Activated CD8-positive, alpha-beta T cell treated with anti-CD3 and anti-CD28 coated beads for 36 hours (primary cell): ENCODE results near the gene PRKD3. TPM values are rescaled to one million over a fixed set of nuclear protein-coding genes. Genes with fewer than 3 reads are reported as not detected.

Experiments used
- ATAC-seq: fragments of 200-7000 bp; cut with Tn5 transposase; one replicate; pipeline ENCODE4 v1.10.0; 2021; ENCODE audit warnings: mild to moderate bottlenecking, moderate library complexity
- CTCF ChIA-PET: fragments of 350-600 bp; sonication (Branson Sonifier 250); formaldehyde crosslinking; loops from one replicate; lab custom pipeline; 2021; ENCODE audit warnings: antibody characterized with exemption; lab: Charles Lee
- POLR2A ChIA-PET: fragments of 350-600 bp; sonication (Branson Sonifier 250); formaldehyde crosslinking; loops from one replicate; lab custom pipeline; 2021; ENCODE audit warnings: antibody characterized with exemption; lab: Charles Lee
- DNase-seq: peaks from one replicate; pipeline ENCODE4 v3.0.0-alpha.2; 2020
- H3K27ac Mint-ChIP-seq: one replicate; pipeline ENCODE4 v1.8.0; 2021; ENCODE audit warnings: mild to moderate bottlenecking, mixed read lengths
- H3K27me3 Mint-ChIP-seq: one replicate; pipeline ENCODE4 v1.8.0; 2021; ENCODE audit warnings: mixed read lengths
- H3K36me3 Mint-ChIP-seq: one replicate; pipeline ENCODE4 v1.8.0; 2021; ENCODE audit warnings: low read depth, mixed read lengths
- H3K4me1 Mint-ChIP-seq: one replicate; pipeline ENCODE4 v1.8.0; 2021; ENCODE audit warnings: low read depth, mixed read lengths
- H3K4me3 Mint-ChIP-seq: one replicate; pipeline ENCODE4 v1.8.0; 2021; ENCODE audit warnings: mild to moderate bottlenecking, moderate library complexity, mixed read lengths
- H3K9me3 Mint-ChIP-seq: one replicate; pipeline ENCODE4 v1.8.0; 2021; ENCODE audit warnings: mixed read lengths
- intact Hi-C: fragments of 100-400 bp; cut with micrococcal nuclease; formaldehyde crosslinking; loops from one replicate; pipeline ENCODE4 v1.10.0; 2022
- total RNA-seq, 2 experiments: library from RNA; stranded (reverse); gene quantifications; one replicate each; pipeline ENCODE4 v1.2.3, GENCODE V29; 2021
- TF ChIP-seq, protein P1 (sequence below): fragments of 200-600 bp; IDR thresholded peaks from one replicate; pipeline ENCODE4 v1.8.0; 2022; ENCODE audit warnings: antibody characterized with exemption, mild to moderate bottlenecking

The PRKD3 gene
- total RNA-seq, 2 experiments from 2014 or later: 23.8 to 25.6 TPM

DNA sequence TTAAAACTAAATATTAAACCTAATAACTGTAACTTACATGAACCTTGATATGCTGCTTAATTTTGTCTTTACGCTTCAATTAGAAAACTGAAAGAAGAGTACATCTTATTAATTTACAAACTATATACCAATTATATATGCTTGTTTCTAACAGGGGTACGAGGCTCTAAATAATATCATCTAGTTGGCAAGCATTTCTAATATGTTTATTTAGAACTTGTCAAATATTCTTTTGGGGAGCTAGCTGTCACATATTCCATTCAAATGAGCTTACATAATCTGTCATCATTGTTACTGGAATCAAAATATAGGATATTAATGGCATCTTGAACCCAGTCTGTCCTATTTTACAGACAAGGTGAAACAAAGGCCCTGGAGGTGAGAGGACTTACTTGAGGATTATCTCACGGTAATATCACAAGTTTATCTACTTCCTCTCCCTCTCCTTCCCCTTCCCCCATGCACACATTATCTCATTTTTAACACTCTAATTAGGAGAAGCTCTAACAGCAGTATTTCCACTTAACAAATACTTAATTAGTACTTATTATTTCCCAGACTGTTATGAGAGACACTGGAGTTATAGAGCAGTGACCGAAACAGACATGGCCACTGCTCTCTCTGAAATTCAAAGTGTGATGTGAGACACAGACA lies 3.5 kb downstream of the PRKD3 start:
- POLR2A ChIA-PET: interaction anchor here (1.1 kb wide), 1 partner anchor 551 kb away, joined by 3 read pairs; no protein-coding TSS in a partner anchor
- intact Hi-C loops: loop anchor here (1.0 to 5.0 kb wide), 2 partner anchors 44 to 71 kb away; no protein-coding TSS in a partner anchor

DNA sequence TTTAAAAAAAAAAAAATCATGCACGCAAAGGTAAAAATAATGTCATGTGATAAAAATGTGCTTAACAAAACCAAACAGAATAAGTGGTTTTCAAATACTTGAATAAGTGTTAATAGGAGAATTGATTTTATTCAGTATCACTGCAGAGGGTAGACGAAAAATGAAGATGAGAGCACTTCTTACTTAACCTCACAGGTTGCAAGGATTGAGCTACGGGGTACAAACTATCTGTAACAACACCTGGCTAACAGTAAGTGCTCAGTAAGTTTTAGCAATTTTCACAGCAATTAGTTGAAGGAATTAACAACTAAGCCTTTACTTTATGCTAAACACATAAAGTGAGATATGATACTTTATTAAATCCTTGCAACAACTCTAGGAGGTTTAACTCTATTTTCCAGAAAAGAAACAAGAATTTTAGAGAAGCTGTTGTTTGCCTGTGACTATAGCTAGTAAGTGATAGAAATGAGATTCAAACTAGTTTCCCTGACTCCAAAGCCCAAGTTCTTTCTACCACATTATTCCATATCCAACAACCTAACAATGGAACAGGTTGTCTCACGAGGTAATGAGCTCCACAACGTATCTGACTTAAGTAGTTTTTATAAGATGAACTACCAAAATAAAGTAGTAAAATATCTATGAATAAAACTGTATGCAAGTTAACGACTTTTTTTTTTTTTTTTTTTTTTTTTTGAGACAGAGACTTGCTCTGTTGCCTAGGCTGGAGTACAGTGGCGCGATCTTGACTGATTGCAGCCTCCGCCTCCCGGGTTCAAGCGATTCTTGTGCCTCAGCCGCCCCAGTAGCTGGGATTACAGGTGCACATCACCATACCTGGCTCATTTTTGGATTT lies 4.7 kb downstream of the PRKD3 start:
- DNase-seq: no peak
- H3K4me3 Mint-ChIP-seq: no peak overlapping the region
- CTCF ChIA-PET: interaction anchor here (0.8 to 4.1 kb wide), 3 partner anchors 13 to 76 kb away, joined by 3 to 15 read pairs (median 3); no protein-coding TSS in a partner anchor
- TF ChIP-seq, protein P1, sequence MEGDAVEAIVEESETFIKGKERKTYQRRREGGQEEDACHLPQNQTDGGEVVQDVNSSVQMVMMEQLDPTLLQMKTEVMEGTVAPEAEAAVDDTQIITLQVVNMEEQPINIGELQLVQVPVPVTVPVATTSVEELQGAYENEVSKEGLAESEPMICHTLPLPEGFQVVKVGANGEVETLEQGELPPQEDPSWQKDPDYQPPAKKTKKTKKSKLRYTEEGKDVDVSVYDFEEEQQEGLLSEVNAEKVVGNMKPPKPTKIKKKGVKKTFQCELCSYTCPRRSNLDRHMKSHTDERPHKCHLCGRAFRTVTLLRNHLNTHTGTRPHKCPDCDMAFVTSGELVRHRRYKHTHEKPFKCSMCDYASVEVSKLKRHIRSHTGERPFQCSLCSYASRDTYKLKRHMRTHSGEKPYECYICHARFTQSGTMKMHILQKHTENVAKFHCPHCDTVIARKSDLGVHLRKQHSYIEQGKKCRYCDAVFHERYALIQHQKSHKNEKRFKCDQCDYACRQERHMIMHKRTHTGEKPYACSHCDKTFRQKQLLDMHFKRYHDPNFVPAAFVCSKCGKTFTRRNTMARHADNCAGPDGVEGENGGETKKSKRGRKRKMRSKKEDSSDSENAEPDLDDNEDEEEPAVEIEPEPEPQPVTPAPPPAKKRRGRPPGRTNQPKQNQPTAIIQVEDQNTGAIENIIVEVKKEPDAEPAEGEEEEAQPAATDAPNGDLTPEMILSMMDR: no peak
- intact Hi-C loops: loop anchor here (5.0 kb wide), 1 partner anchor 72 kb away; no protein-coding TSS in a partner anchor
- POLR2A ChIA-PET: interaction anchor here (0.6 kb wide), 1 partner anchor 207 kb away, joined by 3 read pairs; no protein-coding TSS in a partner anchor
- H3K4me1 Mint-ChIP-seq: peaks cover 54% of the 10 kb centered on the region
- H3K27me3 Mint-ChIP-seq: no peaks in the 10 kb centered on the region
- no peaks in the 10 kb centered on the region for H3K9me3 Mint-ChIP-seq
- no peak overlapping the region for H3K27ac Mint-ChIP-seq
- ATAC-seq: no peak
- H3K36me3 Mint-ChIP-seq: peaks cover 29% of the 10 kb centered on the region

More for the DNA sequence above, 3.5 kb downstream of the PRKD3 start:
- H3K36me3 Mint-ChIP-seq: peaks cover 22% of the 10 kb centered on the region
- peaks cover 54% of the 10 kb centered on the region for H3K4me1 Mint-ChIP-seq
- CTCF ChIA-PET: interaction anchor here (0.9 to 1.1 kb wide), 2 partner anchors 12 to 20 kb away, joined by 3 to 4 read pairs; no protein-coding TSS in a partner anchor
- H3K9me3 Mint-ChIP-seq: no peaks in the 10 kb centered on the region
- peaks cover 3% of the 10 kb centered on the region for H3K27me3 Mint-ChIP-seq
- H3K27ac Mint-ChIP-seq: no peak overlapping the region
- ATAC-seq (no peak), DNase-seq (no peak)
- no peak overlapping the region for H3K4me3 Mint-ChIP-seq
- TF ChIP-seq, protein P1: no peak

DNA sequence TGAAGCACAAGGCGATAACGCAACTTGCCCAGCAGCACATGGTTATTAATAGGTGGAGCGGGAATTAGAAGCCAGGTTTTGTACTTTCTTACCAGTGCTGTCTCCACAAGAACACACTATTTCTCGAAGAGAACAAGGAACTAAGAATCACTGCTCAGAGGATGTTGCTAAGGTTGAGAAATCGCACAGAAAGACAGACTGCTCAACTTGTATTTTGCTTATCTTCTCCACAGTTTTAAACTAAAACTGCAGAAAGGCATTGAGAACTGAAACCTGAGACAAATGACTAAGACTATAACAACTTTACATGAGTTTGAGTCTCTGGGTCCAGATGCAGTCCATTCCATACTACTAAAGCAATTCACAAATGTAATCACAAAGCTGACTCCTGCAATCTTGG lies 6.2 kb downstream of the PRKD3 start:
- Mint-ChIP-seq H3K9me3 (no peaks in the 10 kb centered on the region), H3K4me3 (no peak overlapping the region), H3K27ac (no peak overlapping the region), H3K27me3 (no peaks in the 10 kb centered on the region), H3K36me3 (peaks cover 29% of the 10 kb centered on the region), H3K4me1 (peaks cover 61% of the 10 kb centered on the region)
- TF ChIP-seq, protein P1: no peak
- ATAC-seq (peak; percentile 31), DNase-seq (no peak)
- intact Hi-C loops: no loop called here
- CTCF ChIA-PET: interaction anchor here (1.3 to 4.1 kb wide), 3 partner anchors 9 to 78 kb away, joined by 3 to 15 read pairs (median 6); no protein-coding TSS in a partner anchor
- POLR2A ChIA-PET: no interaction called here

DNA sequence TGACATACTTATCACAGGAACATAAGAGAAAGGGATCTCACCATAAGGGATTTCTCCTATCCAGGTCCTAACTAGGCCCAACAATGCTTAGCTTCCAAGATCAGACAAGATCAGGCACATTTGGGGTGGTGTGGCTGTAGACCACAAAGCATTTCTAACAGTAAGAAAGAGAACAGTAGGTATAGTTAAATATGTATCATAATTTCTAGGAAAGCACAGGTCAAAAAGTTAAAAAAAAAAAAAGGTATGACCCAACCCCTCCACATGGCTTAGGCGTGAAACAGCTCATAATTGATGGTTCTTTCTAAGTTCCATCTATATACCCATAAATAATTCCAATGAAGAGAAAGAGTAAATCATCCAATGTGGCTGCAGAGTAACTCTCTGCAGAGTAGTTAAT lies 6.9 kb downstream of the PRKD3 start:
- H3K27ac Mint-ChIP-seq: no peak overlapping the region
- H3K4me1 Mint-ChIP-seq: peaks cover 64% of the 10 kb centered on the region
- TF ChIP-seq, protein P1: no peak
- no peak overlapping the region for H3K4me3 Mint-ChIP-seq
- intact Hi-C loops: no loop called here
- peak; percentile 72 for ATAC-seq
- DNase-seq: peak; percentile 56
- peaks cover 27% of the 10 kb centered on the region for H3K36me3 Mint-ChIP-seq
- CTCF ChIA-PET: interaction anchor here (0.8 to 4.1 kb wide), 3 partner anchors 12 to 78 kb away, joined by 4 to 15 read pairs (median 6); no protein-coding TSS in a partner anchor
- no peaks in the 10 kb centered on the region for H3K9me3 Mint-ChIP-seq
- POLR2A ChIA-PET: interaction anchor here (0.7 kb wide), 1 partner anchor 307 kb away, joined by 3 read pairs; no protein-coding TSS in a partner anchor
- H3K27me3 Mint-ChIP-seq: no peaks in the 10 kb centered on the region
